ENCODE results near the gene BIRC7. TPM values are rescaled to one million over a fixed set of nuclear protein-coding genes. Genes with fewer than 3 reads are reported as not detected.

Gene BIRC7
- total and polyA plus RNA-seq, 2 donors (not counting 3 experiments of a cell fraction or from before 2014, with no cell fraction given), result not detected

DNA sequence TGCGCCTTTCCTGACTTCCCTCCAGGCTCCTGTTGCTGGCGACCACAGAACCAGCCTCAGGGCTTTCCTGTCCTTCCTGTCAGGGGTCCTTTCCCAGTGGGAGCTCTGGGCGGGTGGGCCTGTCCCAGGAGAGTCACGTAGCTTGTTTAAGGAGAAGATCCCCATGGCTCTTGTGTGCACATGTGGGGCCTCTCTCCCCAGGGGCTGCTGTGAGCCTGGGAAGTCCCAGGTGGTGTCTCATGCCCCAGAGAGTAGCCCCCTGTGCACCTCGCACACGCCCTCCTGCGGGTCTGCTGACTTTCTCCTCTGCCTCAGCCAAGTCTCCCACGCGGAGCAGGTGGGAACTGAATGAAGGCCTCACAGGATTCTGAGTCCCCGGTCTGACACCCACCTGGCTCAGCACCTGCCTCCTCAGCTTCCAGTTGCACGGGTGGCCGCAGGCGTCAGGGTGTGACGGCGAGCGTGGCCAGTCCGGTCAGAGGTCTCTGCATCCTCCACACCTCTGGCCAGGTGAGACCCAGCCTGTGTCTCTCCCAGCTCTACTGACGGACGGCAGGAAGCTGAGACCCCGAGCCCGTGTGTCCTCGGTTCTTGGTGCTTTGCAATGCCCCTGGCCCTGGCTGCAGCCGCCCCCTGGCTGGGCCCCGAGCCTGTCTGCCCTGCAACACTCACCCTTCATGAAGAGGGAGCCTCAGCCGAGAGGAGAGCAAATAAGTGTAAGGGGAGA lies 24.2 kb downstream of the BIRC7 start:
- H4K20me1 ChIP-seq (replicated peaks; ENCODE audit: control insufficient read depth, extremely low read depth, insufficient read depth, low read length), result no peaks in the 10 kb centered on the region
- intact Hi-C loops (cut with micrococcal nuclease), result no loop called here
- H3K4me2 ChIP-seq (ENCODE audit: insufficient read depth, low read length), result no peak overlapping the region
- H3K27me3 ChIP-seq (ENCODE audit: control insufficient read depth in 2 of 2, insufficient read depth in 2 of 2, low read length in 2 of 2), result peaks cover 22 to 24% of the 10 kb centered on the region in 2 experiments
- H3K4me1 ChIP-seq (ENCODE audit: control insufficient read depth, extremely low read depth, insufficient read depth, low read length), result no peaks in the 10 kb centered on the region
- FAIRE-seq (no peak), DNase-seq (ENCODE audit: low read depth, low spot score) (no peak)
- no peaks in the 10 kb centered on the region for H3K9me3 ChIP-seq (replicated peaks; ENCODE audit: control insufficient read depth, insufficient read depth, low read length)
- no peaks in the 10 kb centered on the region for H3K36me3 ChIP-seq (ENCODE audit: control insufficient read depth in 2 of 2, extremely low read depth in 1 of 2, insufficient read depth in 2 of 2, low read length in 2 of 2)
- no peaks in the 10 kb centered on the region for H3K79me2 ChIP-seq (ENCODE audit: control insufficient read depth, insufficient read depth, low read length)
- H3K9me1 ChIP-seq (replicated peaks; ENCODE audit: control insufficient read depth, extremely low read depth, insufficient read depth, low read length), result no peaks in the 10 kb centered on the region
- ChIA-PET CTCF (interaction anchor here (0.9 to 2.4 kb wide), 2 partner anchors 36 to 37 kb away, joined by 4 to 9 read pairs; no protein-coding TSS in a partner anchor), POLR2A (no interaction called here)
- H3K27ac ChIP-seq (ENCODE audit: insufficient read depth, low read depth, low read length), result no peak overlapping the region
- no peak overlapping the region for H3K9ac ChIP-seq (replicated peaks; ENCODE audit: extremely low read depth, insufficient read depth, low read length)
- dilution Hi-C loops (cut with MboI; ENCODE audit: extremely low pct_ligation_motif_present, low sequenced_read_pairs), result no loop called here
- BruUV-seq (replicated peaks), result no TSS peak
- no peak for TF ChIP-seq FOS (IDR thresholded peaks at IDR 0.05; ENCODE audit: borderline replicate concordance, insufficient read depth, low read length)
- TF ChIP-seq, protein P1, sequence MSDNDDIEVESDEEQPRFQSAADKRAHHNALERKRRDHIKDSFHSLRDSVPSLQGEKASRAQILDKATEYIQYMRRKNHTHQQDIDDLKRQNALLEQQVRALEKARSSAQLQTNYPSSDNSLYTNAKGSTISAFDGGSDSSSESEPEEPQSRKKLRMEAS (IDR thresholded peaks at IDR 0.05; ENCODE audit: insufficient read depth, insufficient read length), result no peak
- TF ChIP-seq CTCF (IDR thresholded peaks at IDR 0.05; ENCODE audit: extremely low read depth in 1 of 2, insufficient read depth in 1 of 2, low read depth in 1 of 2, low read length in 2 of 2), result no peak
- no peak for TF ChIP-seq JUN (IDR thresholded peaks at IDR 0.05; ENCODE audit: borderline replicate concordance, insufficient read depth, insufficient read length, low read depth)
- TF ChIP-seq POLR2A (IDR thresholded peaks at IDR 0.05; ENCODE audit: low read depth, low read length), result no peak
- TF ChIP-seq EZH2 (IDR thresholded peaks at IDR 0.05; ENCODE audit: borderline replicate concordance, low read depth, low read length, severe bottlenecking), result no peak
- no peak for TF ChIP-seq POLR2AphosphoS5 (IDR thresholded peaks at IDR 0.05; ENCODE audit: insufficient read depth, low read depth, low read length)
- no peak for TF ChIP-seq GATA2 (IDR thresholded peaks at IDR 0.05; ENCODE audit: insufficient read depth, insufficient read length, low read depth, low read length)
- no peak for TF ChIP-seq MYC (IDR thresholded peaks at IDR 0.05; ENCODE audit: low read depth, low read length)
- H2AFZ ChIP-seq (ENCODE audit: low read depth, low read length), result no peak overlapping the region
- H3K4me3 ChIP-seq (replicated peaks in 1 of 3; ENCODE audit: insufficient read depth in 1 of 3, low read depth in 1 of 3, low read length in 3 of 3), result no peak overlapping the region

All from endothelial cell of umbilical vein (primary cell).